HepG2 (cell line): ENCODE measurements around the gene HINT2. TPM values are rescaled to one million over a fixed set of nuclear protein-coding genes. Genes with fewer than 3 reads are reported as not detected.

ENCODE experiments used
- ATAC-seq: fragments of 200-7000 bp; cut with Tn5 transposase; 3 replicates; pipeline ENCODE4 v1.9.1; 2020; ENCODE audit warnings: mild to moderate bottlenecking, moderate library complexity
- BruUV-seq: library from RNA; stranded (reverse); fragments of 400-500 nt; replicated peaks from 2 replicates; lab custom pipeline; 2021; lab: Mats Ljungman, UMichigan
- CTCF ChIA-PET: fragments of 300-600 bp; formaldehyde crosslinking; extraction: SDS; loops from one replicate; lab custom pipeline; 2021; ENCODE audit warnings: low total read pairs, inconsistent platforms, low intra/inter-chr PET ratio; lab: Yijun Ruan, JAX
- POLR2A ChIA-PET: fragments of 350-600 bp; sonication (Branson Sonifier 250); formaldehyde crosslinking; loops from one replicate; lab custom pipeline; 2020; ENCODE audit warnings: antibody characterized with exemption, inconsistent platforms; lab: Yijun Ruan, JAX
- DNase-seq: peaks from one replicate; pipeline ENCODE4 v3.0.0-alpha.2; 2015; ENCODE audit warnings: low spot score
- FAIRE-seq: peaks from 3 replicates; lab custom pipeline; 2011; peaks lifted over from hg19 to GRCh38; lab: Jason Lieb, UNC
- H2AFZ ChIP-seq: one replicate; pipeline ENCODE4 v1.6.1; 2011; ENCODE audit warnings: low read length, inconsistent platforms
- H3K27ac ChIP-seq: fragments of 300-600 bp; 3 replicates; pipeline ENCODE4 v1.8.0; 2011; ENCODE audit warnings: mixed run types, mild to moderate bottlenecking, mixed read lengths, low read length, inconsistent platforms; ENCODE audit not compliant: insufficient read depth; ENCODE audit errors: extremely low read length
- H3K27me3 ChIP-seq, 2 experiments: fragments of 200-600 bp in 1 of 2; 2 replicates in 1 of 2; 3 replicates in 1 of 2; pipeline versions ENCODE4 v1.6.0 to v1.8.0; 2011; ENCODE audit warnings: low read length in 2 of 2, mild to moderate bottlenecking in 2 of 2, moderate library complexity in 2 of 2, inconsistent platforms in 1 of 2; ENCODE audit not compliant: insufficient read depth in 2 of 2, control insufficient read depth in 1 of 2
- H3K36me3 ChIP-seq, 2 experiments: fragments of 200-600 bp in 1 of 2; replicated peaks in 1 of 2; 2 replicates in 1 of 2; 3 replicates in 1 of 2; pipeline versions ENCODE4 v1.5.1 to v1.8.0; 2011; ENCODE audit warnings: low read length in 2 of 2, inconsistent platforms in 1 of 2; ENCODE audit not compliant: insufficient read depth in 2 of 2, control insufficient read depth in 1 of 2
- H3K4me1 ChIP-seq: 2 replicates; pipeline ENCODE4 v1.5.1; 2012; ENCODE audit warnings: low read length, inconsistent platforms; ENCODE audit not compliant: insufficient read depth
- H3K4me2 ChIP-seq: 2 replicates; pipeline ENCODE4 v1.6.0; 2011; ENCODE audit warnings: low read depth, low read length, inconsistent platforms
- H3K4me3 ChIP-seq, 3 experiments: fragments of 200-600 bp in 1 of 3; sonication (generic), shearing (Covaris generic) in 1 of 3; replicated peaks in 1 of 3; 2 replicates each; pipeline ENCODE4 v1.5.1; 2011 to 2016; ENCODE audit warnings: low read length in 3 of 3, inconsistent platforms in 2 of 3, low read depth in 2 of 3, mild to moderate bottlenecking in 2 of 3, control low read depth in 1 of 3, mixed read lengths in 1 of 3; ENCODE audit not compliant: insufficient read depth in 1 of 3
- H3K79me2 ChIP-seq: one replicate; pipeline ENCODE4 v1.6.1; 2011; ENCODE audit warnings: low read length, inconsistent platforms; ENCODE audit not compliant: insufficient read depth
- H3K9ac ChIP-seq: 2 replicates; pipeline ENCODE4 v1.6.0; 2011; ENCODE audit warnings: mild to moderate bottlenecking, low read depth, low read length, inconsistent platforms; ENCODE audit not compliant: insufficient read depth
- H3K9me3 ChIP-seq: 2 replicates; pipeline ENCODE4 v1.5.1; 2012; ENCODE audit warnings: mild to moderate bottlenecking, low read length
- H4K20me1 ChIP-seq: 2 replicates; pipeline ENCODE4 v1.6.0; 2011; ENCODE audit warnings: inconsistent platforms, mild to moderate bottlenecking, low read length, moderate library complexity; ENCODE audit not compliant: insufficient read depth
- ATF7-NPFF ChIP-seq: sonication (generic); formaldehyde crosslinking; IDR thresholded peaks from 2 replicates; pipeline ENCODE4 v1.8.1; 2023; ENCODE audit warnings: mild to moderate bottlenecking, low read depth, missing genetic modification reagents, moderate library complexity
- CEBPG ChIP-seq: IDR thresholded peaks from 2 replicates; pipeline ENCODE4 v1.6.1; 2016
- CHCHD3 ChIP-seq: sonication (generic); formaldehyde crosslinking; IDR thresholded peaks from 2 replicates; pipeline ENCODE4 v1.8.0; 2022; ENCODE audit warnings: mild to moderate bottlenecking, missing genetic modification reagents, moderate library complexity
- KDM3A ChIP-seq: IDR thresholded peaks from 2 replicates; pipeline ENCODE4 v1.6.1; 2018; ENCODE audit warnings: low read depth, missing compliant biosample characterization
- NR2F1 ChIP-seq, 2 experiments: fragments of 450-650 bp in 1 of 2; formaldehyde crosslinking in 1 of 2; IDR thresholded peaks; 2 replicates each; pipeline versions ENCODE4 v1.5.0 to v1.6.1; 2016 to 2020; ENCODE audit warnings: mild to moderate bottlenecking in 1 of 2, missing compliant biosample characterization in 1 of 2, missing genetic modification reagents in 1 of 2, moderate library complexity in 1 of 2
- SALL1 ChIP-seq: sonication (generic); formaldehyde crosslinking; IDR thresholded peaks from 2 replicates; pipeline ENCODE4 v1.8.0; 2022; ENCODE audit warnings: mild to moderate bottlenecking, missing genetic modification reagents
- SP140L ChIP-seq: sonication (generic); formaldehyde crosslinking; IDR thresholded peaks from 2 replicates; pipeline ENCODE4 v1.4.0; 2020; ENCODE audit warnings: missing genetic modification reagents, borderline replicate concordance
- SRY ChIP-seq: sonication (generic); formaldehyde crosslinking; IDR thresholded peaks from 2 replicates; pipeline ENCODE4 v1.8.0; 2022; ENCODE audit warnings: mild to moderate bottlenecking, missing genetic modification reagents
- STAG1 ChIP-seq: sonication (generic); formaldehyde crosslinking; IDR thresholded peaks from 2 replicates; pipeline ENCODE4 v1.4.0; 2020; ENCODE audit warnings: missing genetic modification reagents
- U2AF2 ChIP-seq: fragments of 200-400 bp; formaldehyde crosslinking; IDR thresholded peaks from 2 replicates; pipeline ENCODE4 v1.6.1; 2017; ENCODE audit warnings: low read depth, mild to moderate bottlenecking, low read length
- ZMYM4 ChIP-seq: sonication (generic); formaldehyde crosslinking; IDR thresholded peaks from 2 replicates; pipeline ENCODE4 v1.8.1; 2023; ENCODE audit warnings: mild to moderate bottlenecking, missing genetic modification reagents
- ZNF124 ChIP-seq: sonication (generic); formaldehyde crosslinking; IDR thresholded peaks from 2 replicates; pipeline ENCODE4 v1.4.0; 2020; ENCODE audit warnings: missing genetic modification reagents
- ZNF335 ChIP-seq: sonication (generic); formaldehyde crosslinking; IDR thresholded peaks from 2 replicates; pipeline ENCODE4 v1.4.0; 2020; ENCODE audit warnings: missing genetic modification reagents
- ZNF510 ChIP-seq: sonication (generic); formaldehyde crosslinking; IDR thresholded peaks from 2 replicates; pipeline ENCODE4 v1.4.0; 2020; ENCODE audit warnings: low read depth, mild to moderate bottlenecking, missing genetic modification reagents
- ZNF775 ChIP-seq: sonication (generic); formaldehyde crosslinking; IDR thresholded peaks from 2 replicates; pipeline ENCODE4 v1.4.0; 2020; ENCODE audit warnings: missing genetic modification reagents, mild to moderate bottlenecking, moderate library complexity, borderline replicate concordance
- WGBS: methylation state at CpG from one replicate; pipeline ENCODE4 v1.1.6; 2017; ENCODE audit warnings: low lambda C conversion rate; 5-methylcytosine and 5-hydroxymethylcytosine counted together
- in situ Hi-C: cut with HindIII; loops from 2 replicates; pipeline ENCODE4 v1.10.0; 2017; ENCODE audit warnings: low pct_unique_long_range_greater_than_20kb; ENCODE audit not compliant: extremely low pct_ligation_motif_present
- intact Hi-C: fragments of 100-400 bp; cut with micrococcal nuclease; formaldehyde crosslinking; loops from one replicate; pipeline ENCODE4 v1.10.0; 2022; ENCODE audit not compliant: unreplicated experiment
- polyA plus RNA-seq, 8 experiments: library from polyadenylated mRNA; depleted of rRNA in 3 of 8; stranded (reverse) in 7 of 8; unstranded in 1 of 8; fragments of >200 nt; fragmentation: Illumina TruSeq in 4 of 8; extraction: Trizol in 4 of 8; gene quantifications; 2 replicates each; pipeline versions ENCODE4 v1.2.1 to v1.2.3, GENCODE V29; 2011 to 2016; ENCODE audit warnings: low read depth in 4 of 8, missing spikeins in 1 of 8, mixed read lengths in 1 of 8; ENCODE audit not compliant: insufficient read depth in 1 of 8
- total RNA-seq, 5 experiments: library from RNA; depleted of rRNA; stranded (reverse); fragments of >200 nt; fragmentation: Illumina TruSeq; extraction: Trizol; gene quantifications; 2 replicates each; pipeline ENCODE4 v1.2.3, GENCODE V29; 2016; ENCODE audit warnings: low read depth in 1 of 5
- TF ChIP-seq, protein P1 (sequence below): sonication (generic); formaldehyde crosslinking; IDR thresholded peaks from 2 replicates; pipeline ENCODE4; 2020; ENCODE audit warnings: missing genetic modification reagents, mild to moderate bottlenecking, borderline replicate concordance
- TF ChIP-seq, protein P2 (sequence below): IDR thresholded peaks from 2 replicates; pipeline ENCODE4 v1.6.1; 2016; ENCODE audit warnings: missing compliant biosample characterization, missing genetic modification reagents, borderline replicate concordance
- TF ChIP-seq, protein P3 (sequence below): sonication (generic); formaldehyde crosslinking; IDR thresholded peaks from 2 replicates; pipeline ENCODE4 v1.4.0; 2020; ENCODE audit warnings: mild to moderate bottlenecking, missing genetic modification reagents

HINT2 gene
- total and polyA plus RNA-seq, 2 of the 13 experiments (the other 11 are each of a cell fraction or from before 2014, with no cell fraction given), result 37.9 to 56.2 TPM

DNA sequence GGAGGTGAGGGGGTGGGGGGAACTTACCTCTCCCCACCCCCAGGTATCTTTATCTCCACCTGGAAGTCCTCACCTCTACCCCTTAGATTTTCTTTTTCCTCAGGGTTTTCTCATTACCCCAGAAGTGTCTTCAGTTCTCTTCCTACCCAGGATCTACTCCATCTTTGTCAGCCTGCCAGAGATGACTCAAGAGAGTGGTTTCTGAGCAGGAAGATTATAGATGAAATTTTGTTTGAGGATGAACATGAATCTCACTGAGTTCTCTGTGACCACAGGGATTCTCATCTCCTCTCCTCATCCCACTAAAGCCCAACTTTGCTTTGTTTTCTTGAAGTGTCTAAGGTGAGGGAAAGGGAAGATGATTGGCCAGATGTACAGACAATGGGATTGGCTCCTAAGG is 5.2 kb upstream of the HINT2 start (continued):
- TF ChIP-seq, protein P1, sequence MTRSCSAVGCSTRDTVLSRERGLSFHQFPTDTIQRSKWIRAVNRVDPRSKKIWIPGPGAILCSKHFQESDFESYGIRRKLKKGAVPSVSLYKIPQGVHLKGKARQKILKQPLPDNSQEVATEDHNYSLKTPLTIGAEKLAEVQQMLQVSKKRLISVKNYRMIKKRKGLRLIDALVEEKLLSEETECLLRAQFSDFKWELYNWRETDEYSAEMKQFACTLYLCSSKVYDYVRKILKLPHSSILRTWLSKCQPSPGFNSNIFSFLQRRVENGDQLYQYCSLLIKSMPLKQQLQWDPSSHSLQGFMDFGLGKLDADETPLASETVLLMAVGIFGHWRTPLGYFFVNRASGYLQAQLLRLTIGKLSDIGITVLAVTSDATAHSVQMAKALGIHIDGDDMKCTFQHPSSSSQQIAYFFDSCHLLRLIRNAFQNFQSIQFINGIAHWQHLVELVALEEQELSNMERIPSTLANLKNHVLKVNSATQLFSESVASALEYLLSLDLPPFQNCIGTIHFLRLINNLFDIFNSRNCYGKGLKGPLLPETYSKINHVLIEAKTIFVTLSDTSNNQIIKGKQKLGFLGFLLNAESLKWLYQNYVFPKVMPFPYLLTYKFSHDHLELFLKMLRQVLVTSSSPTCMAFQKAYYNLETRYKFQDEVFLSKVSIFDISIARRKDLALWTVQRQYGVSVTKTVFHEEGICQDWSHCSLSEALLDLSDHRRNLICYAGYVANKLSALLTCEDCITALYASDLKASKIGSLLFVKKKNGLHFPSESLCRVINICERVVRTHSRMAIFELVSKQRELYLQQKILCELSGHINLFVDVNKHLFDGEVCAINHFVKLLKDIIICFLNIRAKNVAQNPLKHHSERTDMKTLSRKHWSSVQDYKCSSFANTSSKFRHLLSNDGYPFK, result no peak
- TF ChIP-seq ZNF124 (no peak), CEBPG (CRISPR knock-in tag) (no peak), SRY (no peak), CHCHD3 (no peak), KDM3A (CRISPR knock-in tag) (no peak), ZMYM4 (CRISPR knock-in tag) (no peak), ATF7-NPFF (CRISPR knock-in tag) (no peak), NR2F1 (CRISPR knock-in tag; IDR thresholded peaks at IDR 0.05) (no peak)
- TF ChIP-seq, protein P2, sequence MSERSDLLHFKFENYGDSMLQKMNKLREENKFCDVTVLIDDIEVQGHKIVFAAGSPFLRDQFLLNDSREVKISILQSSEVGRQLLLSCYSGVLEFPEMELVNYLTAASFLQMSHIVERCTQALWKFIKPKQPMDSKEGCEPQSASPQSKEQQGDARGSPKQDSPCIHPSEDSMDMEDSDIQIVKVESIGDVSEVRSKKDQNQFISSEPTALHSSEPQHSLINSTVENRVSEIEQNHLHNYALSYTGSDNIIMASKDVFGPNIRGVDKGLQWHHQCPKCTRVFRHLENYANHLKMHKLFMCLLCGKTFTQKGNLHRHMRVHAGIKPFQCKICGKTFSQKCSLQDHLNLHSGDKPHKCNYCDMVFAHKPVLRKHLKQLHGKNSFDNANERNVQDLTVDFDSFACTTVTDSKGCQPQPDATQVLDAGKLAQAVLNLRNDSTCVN (CRISPR knock-in tag), result no peak
- TF ChIP-seq, all 625 proteins: peak for 0

DNA sequence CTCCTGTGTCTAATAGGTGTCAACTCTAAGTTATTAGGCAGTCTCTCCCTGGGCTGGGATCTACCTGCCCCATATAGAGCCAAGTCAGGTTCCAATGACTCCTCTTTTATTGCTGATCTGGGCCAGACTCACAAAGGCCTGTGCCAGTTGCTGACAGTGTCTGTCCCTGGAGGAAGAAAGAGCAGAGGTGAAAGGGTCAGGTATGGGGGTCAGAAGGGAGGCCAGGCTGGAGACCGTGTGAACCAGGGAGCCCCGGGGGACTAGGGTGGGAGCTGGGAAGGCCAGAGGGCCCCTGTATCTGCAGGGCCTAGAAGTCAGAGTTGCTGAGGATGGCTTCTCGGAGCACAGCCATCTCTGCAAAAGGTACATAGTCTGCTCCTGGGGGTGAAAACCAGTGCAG is 3.5 kb upstream of the HINT2 start:
- WGBS, result 70% methylated on average over 3 of the region's 3 CpGs
- Histone ChIP-seq H3K4me2 (no peak overlapping the region), H3K4me3 (no peak overlapping the region), H3K4me1 (peaks cover 24% of the 10 kb centered on the region), H3K36me3 (no peaks in the 10 kb centered on the region), H4K20me1 (no peaks in the 10 kb centered on the region), H3K79me2 (peaks cover 5% of the 10 kb centered on the region), H3K27me3 (no peaks in the 10 kb centered on the region), H3K9me3 (no peaks in the 10 kb centered on the region), H3K27ac (no peak overlapping the region), H3K9ac (no peak overlapping the region), H2AFZ (no peak overlapping the region)
- no TSS peak for BruUV-seq
- ATAC-seq (no peak), FAIRE-seq (no peak), DNase-seq (no peak)
- in situ Hi-C loops (no loop called here), intact Hi-C loops (no loop called here)
- POLR2A ChIA-PET, result no interaction called here
- CTCF ChIA-PET, result no interaction called here
- TF ChIP-seq SP140L (CRISPR knock-in tag) (no peak), U2AF2 (no peak), SALL1 (no peak), STAG1 (CRISPR knock-in tag) (no peak), ZNF335 (no peak), ZNF775 (CRISPR knock-in tag) (no peak), ZNF510 (no peak)
- TF ChIP-seq, protein P3, sequence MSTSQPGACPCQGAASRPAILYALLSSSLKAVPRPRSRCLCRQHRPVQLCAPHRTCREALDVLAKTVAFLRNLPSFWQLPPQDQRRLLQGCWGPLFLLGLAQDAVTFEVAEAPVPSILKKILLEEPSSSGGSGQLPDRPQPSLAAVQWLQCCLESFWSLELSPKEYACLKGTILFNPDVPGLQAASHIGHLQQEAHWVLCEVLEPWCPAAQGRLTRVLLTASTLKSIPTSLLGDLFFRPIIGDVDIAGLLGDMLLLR (CRISPR knock-in tag), result no peak
